ENCODE results near the gene TMTC3. TPM values are rescaled to one million over a fixed set of nuclear protein-coding genes. Genes with fewer than 3 reads are reported as not detected.
"Not testable (repeated sequence)": the region's sequence is repeated elsewhere in the genome, so short reads cannot be mapped to it uniquely, and the experiment has no call there.

Gene TMTC3
- total and polyA plus RNA-seq, 12 donors: 2.9 to 33.7 (median 13.7) TPM

GRCh38 chr12:88127099-88127498, 15.0 kb upstream of the TMTC3 start:
- Histone ChIP-seq H3K4me3 (no peak overlapping the region), H3K36me3 (replicated peaks in 1 of 2) (no peaks in the 10 kb centered on the region), H3K9me3 (replicated peaks in 1 of 3) (no peaks in the 10 kb centered on the region), H3K4me1 (replicated peaks in 1 of 2) (no peaks in the 10 kb centered on the region), H3K27ac (no peak overlapping the region), H3K27me3 (no peaks in the 10 kb centered on the region)
- TF ChIP-seq POLR2A (IDR thresholded peaks at IDR 0.05) (no peak), CTCF (IDR thresholded peaks at IDR 0.05) (no peak)
- intact Hi-C loops (cut with DNase I): no loop called here
- DNase-seq: no peak
- WGBS, 4 donors: 90 to 99% (median 98%) methylated on average over 3 of the region's 3 CpGs

GRCh38 chr12:88127855-88128254, 14.3 kb upstream of the TMTC3 start:
- Histone ChIP-seq H3K36me3 (replicated peaks in 1 of 2) (no peaks in the 10 kb centered on the region), H3K4me3 (no peak overlapping the region), H3K9me3 (replicated peaks in 1 of 3) (no peaks in the 10 kb centered on the region), H3K4me1 (replicated peaks in 1 of 2) (no peaks in the 10 kb centered on the region), H3K27me3 (no peaks in the 10 kb centered on the region), H3K27ac (no peak overlapping the region)
- TF ChIP-seq CTCF (IDR thresholded peaks at IDR 0.05) (no peak), POLR2A (IDR thresholded peaks at IDR 0.05) (no peak)
- 96 to 98% (median 97%) methylated on average over 3 of the region's 3 CpGs for WGBS, 4 donors
- intact Hi-C loops (cut with DNase I): no loop called here
- DNase-seq: no peak

GRCh38 chr12:88132392-88132791, 9.7 kb upstream of the TMTC3 start:
- Histone ChIP-seq H3K27ac (no peak overlapping the region), H3K9me3 (replicated peaks in 1 of 3) (no peaks in the 10 kb centered on the region), H3K4me3 (no peak overlapping the region), H3K27me3 (no peaks in the 10 kb centered on the region), H3K36me3 (replicated peaks in 1 of 2) (no peaks in the 10 kb centered on the region), H3K4me1 (replicated peaks in 1 of 2) (no peaks in the 10 kb centered on the region)
- no peak for TF ChIP-seq POLR2A (IDR thresholded peaks at IDR 0.05)
- no peak for TF ChIP-seq CTCF (IDR thresholded peaks at IDR 0.05)
- intact Hi-C loops (cut with DNase I): no loop called here
- no peak for DNase-seq

- H3K4me1 ChIP-seq (replicated peaks in 1 of 2); H3K4me3 ChIP-seq; DNase-seq; intact Hi-C loops (cut with DNase I); H3K27me3 ChIP-seq; H3K9me3 ChIP-seq (replicated peaks in 1 of 3); H3K36me3 ChIP-seq (replicated peaks in 1 of 2); H3K27ac ChIP-seq: not testable (repeated sequence)
- WGBS, 4 donors: 96 to 97% (median 97%) methylated on average over 2 of the region's 2 CpGs
Measured at GRCh38 chr12:88133181-88133580, 8.9 kb upstream of the TMTC3 start.

- peaks cover 10 to 17% of the 10 kb centered on the region in 2 donors for H3K4me1 ChIP-seq (replicated peaks in 1 of 2)
- DNase-seq; H3K9me3 ChIP-seq (replicated peaks in 1 of 3); H3K4me3 ChIP-seq; H3K27ac ChIP-seq; intact Hi-C loops (cut with DNase I); H3K27me3 ChIP-seq; H3K36me3 ChIP-seq (replicated peaks in 1 of 2): not testable (repeated sequence)
- 93 to 98% (median 96%) methylated on average over 4 of the region's 4 CpGs for whole genome bisulfite sequencing, 4 donors
Measured at GRCh38 chr12:88139711-88140110, 2.4 kb upstream of the TMTC3 start.
